ENCODE data around the gene IFRD1.

Gene IFRD1

GRCh38 chr7:112521942-112522341, 71.7 kb downstream of the IFRD1 start:
- DNase-seq, result no peak

DNA sequence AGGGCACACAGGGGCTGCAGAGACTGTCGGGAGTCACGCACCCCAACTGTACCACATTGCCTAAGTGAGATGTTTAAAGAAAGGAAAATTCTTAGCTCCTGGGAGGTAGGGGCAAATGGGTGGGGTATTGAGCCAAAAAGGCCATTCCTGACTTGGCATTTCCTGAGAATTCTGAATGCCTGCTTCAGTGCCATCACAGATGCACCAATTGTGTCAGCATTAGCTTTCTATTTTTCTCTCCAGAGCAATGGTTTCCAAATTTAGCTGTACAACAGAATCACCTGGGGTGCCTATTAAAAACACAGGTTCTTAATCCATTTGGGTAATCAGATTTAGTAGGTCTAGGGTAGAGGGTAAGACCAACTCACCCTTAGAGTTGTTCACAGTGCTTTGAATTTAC, 73.6 kb downstream of the IFRD1 start:
- no peak for DNase-seq

Measured in NCI-H1436 treated with DMSO at 0.1 percent for 48 hours (cell line).